Breast epithelium (tissue), 3 donors: ENCODE results near the gene MPPED1.

Experiments
- POLR2A ChIP-seq: fragments of 450-650 bp; IDR thresholded peaks from one replicate; pipeline ENCODE4 v1.6.1; 2016; ENCODE audit warnings: antibody characterized with exemption, mild to moderate bottlenecking, moderate library complexity
- TF ChIP-seq, protein P1 (sequence below), 3 donors: fragments of 450-650 bp; IDR thresholded peaks; one replicate each; pipeline ENCODE4 v1.5.1; 2016 to 2017; ENCODE audit warnings: antibody characterized with exemption in 3 of 3, mild to moderate bottlenecking in 3 of 3, moderate library complexity in 3 of 3

DNA sequence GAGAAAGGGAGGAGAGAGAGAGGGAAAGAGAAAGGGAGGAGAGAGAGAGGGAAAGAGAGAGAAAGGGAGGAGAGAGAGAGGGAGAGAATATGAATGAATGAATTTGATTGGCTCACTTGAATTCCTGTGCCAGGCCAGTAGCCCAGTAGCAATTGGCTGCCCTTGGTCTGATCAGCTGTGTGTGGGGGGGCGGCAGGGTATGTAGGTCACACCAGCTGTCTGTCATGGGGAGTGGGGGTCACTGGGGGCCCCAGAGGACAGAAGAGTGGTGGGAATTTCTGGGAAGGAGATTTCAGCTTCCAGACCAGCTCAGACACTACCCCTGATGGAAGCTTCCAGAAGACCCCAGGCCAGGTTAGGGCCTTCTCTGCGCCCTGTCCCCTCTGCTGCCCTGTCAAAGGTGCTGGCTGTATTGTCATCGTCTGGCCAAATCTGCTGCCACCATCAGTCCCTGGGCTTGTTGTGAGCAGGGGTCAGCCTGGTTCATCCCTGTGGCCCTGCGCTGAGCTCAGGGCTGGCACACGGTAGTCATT lies 21.1 kb downstream of the MPPED1 start:
- TF ChIP-seq, protein P1, sequence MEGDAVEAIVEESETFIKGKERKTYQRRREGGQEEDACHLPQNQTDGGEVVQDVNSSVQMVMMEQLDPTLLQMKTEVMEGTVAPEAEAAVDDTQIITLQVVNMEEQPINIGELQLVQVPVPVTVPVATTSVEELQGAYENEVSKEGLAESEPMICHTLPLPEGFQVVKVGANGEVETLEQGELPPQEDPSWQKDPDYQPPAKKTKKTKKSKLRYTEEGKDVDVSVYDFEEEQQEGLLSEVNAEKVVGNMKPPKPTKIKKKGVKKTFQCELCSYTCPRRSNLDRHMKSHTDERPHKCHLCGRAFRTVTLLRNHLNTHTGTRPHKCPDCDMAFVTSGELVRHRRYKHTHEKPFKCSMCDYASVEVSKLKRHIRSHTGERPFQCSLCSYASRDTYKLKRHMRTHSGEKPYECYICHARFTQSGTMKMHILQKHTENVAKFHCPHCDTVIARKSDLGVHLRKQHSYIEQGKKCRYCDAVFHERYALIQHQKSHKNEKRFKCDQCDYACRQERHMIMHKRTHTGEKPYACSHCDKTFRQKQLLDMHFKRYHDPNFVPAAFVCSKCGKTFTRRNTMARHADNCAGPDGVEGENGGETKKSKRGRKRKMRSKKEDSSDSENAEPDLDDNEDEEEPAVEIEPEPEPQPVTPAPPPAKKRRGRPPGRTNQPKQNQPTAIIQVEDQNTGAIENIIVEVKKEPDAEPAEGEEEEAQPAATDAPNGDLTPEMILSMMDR (IDR thresholded peaks at IDR 0.05), result no peak
- no peak for TF ChIP-seq POLR2A
